Chondrocyte (in vitro differentiated cells): ENCODE results near the gene PUSL1. TPM values are rescaled to one million over a fixed set of nuclear protein-coding genes. Genes with fewer than 3 reads are reported as not detected.
A peak's percentile ranks its signal among the peaks of the same experiment; 100 is the strongest.

Experiments used
- DNase-seq: peaks from one replicate; pipeline ENCODE4 v3.0.0; 2021; ENCODE audit warnings: mixed read lengths, low spot score
- H3K27ac Mint-ChIP-seq: one replicate; pipeline ENCODE4 v1.8.0; 2021; ENCODE audit warnings: mild to moderate bottlenecking, moderate library complexity, mixed read lengths; ENCODE audit not compliant: unreplicated experiment
- H3K27me3 Mint-ChIP-seq: 2 replicates; pipeline ENCODE4 v1.8.0; 2021; ENCODE audit warnings: low read depth, mixed read lengths
- H3K36me3 Mint-ChIP-seq: 2 replicates; pipeline ENCODE4 v1.8.0; 2021; ENCODE audit warnings: low read depth, mixed read lengths
- H3K4me1 Mint-ChIP-seq: 2 replicates; pipeline ENCODE4 v1.8.0; 2021; ENCODE audit warnings: low read depth, mild to moderate bottlenecking, mixed read lengths
- H3K4me3 Mint-ChIP-seq: one replicate; pipeline ENCODE4 v1.8.0; 2021; ENCODE audit warnings: mild to moderate bottlenecking, moderate library complexity, mixed read lengths; ENCODE audit not compliant: unreplicated experiment
- H3K9me3 Mint-ChIP-seq: 2 replicates; pipeline ENCODE4 v1.8.0; 2021; ENCODE audit warnings: low read depth, mixed read lengths
- CTCF ChIP-seq: fragments of 200-600 bp; sonication (generic); IDR thresholded peaks from 2 replicates; pipeline ENCODE4 v1.5.0; 2021; ENCODE audit warnings: antibody characterized with exemption, mild to moderate bottlenecking, moderate library complexity
- total RNA-seq: library from RNA; stranded (reverse); gene quantifications from 3 replicates; pipeline ENCODE4 v1.2.1, GENCODE V29; 2021

PUSL1 gene
- total RNA-seq, 1 donor from 2014 or later, result 21.6 TPM

- no peak for DNase-seq
- Mint-ChIP-seq H3K4me1 (peaks cover 57% of the 10 kb centered on the region), H3K4me3 (no peak overlapping the region), H3K27me3 (no peaks in the 10 kb centered on the region), H3K9me3 (no peaks in the 10 kb centered on the region), H3K27ac (peak overlapping the region; percentile 32), H3K36me3 (peaks cover 4% of the 10 kb centered on the region)
- no peak for TF ChIP-seq CTCF
Measured at GRCh38 chr1:1268284-1268682, 40.1 kb upstream of the PUSL1 start.

GRCh38 chr1:1270813-1271212 lies 37.6 kb upstream of the PUSL1 start:
- peaks cover 1% of the 10 kb centered on the region for H3K36me3 Mint-ChIP-seq
- H3K9me3 Mint-ChIP-seq, result no peaks in the 10 kb centered on the region
- H3K4me1 Mint-ChIP-seq, result peaks cover 45% of the 10 kb centered on the region
- no peak for TF ChIP-seq CTCF
- no peak for DNase-seq
- no peaks in the 10 kb centered on the region for H3K27me3 Mint-ChIP-seq
- H3K27ac Mint-ChIP-seq, result peak overlapping the region; percentile 83
- peak overlapping the region; percentile 13 for H3K4me3 Mint-ChIP-seq

- DNase-seq, result no peak
- peak; percentile 10 for TF ChIP-seq CTCF
- no peaks in the 10 kb centered on the region for H3K9me3 Mint-ChIP-seq
Measured at GRCh38 chr1:1272341-1273208, 35.8 kb upstream of the PUSL1 start.

GRCh38 chr1:1273209-1273511 lies 35.2 kb upstream of the PUSL1 start:
- Mint-ChIP-seq H3K9me3 (no peaks in the 10 kb centered on the region), H3K4me1 (peaks cover 41% of the 10 kb centered on the region), H3K4me3 (peak overlapping the region; percentile 87), H3K27me3 (no peaks in the 10 kb centered on the region), H3K36me3 (no peaks in the 10 kb centered on the region), H3K27ac (peak overlapping the region; percentile 93)
- no peak for DNase-seq
- TF ChIP-seq CTCF, result no peak

More at GRCh38 chr1:1272341-1273208, 35.8 kb upstream of the PUSL1 start:
- no peaks in the 10 kb centered on the region for H3K27me3 Mint-ChIP-seq
- H3K36me3 Mint-ChIP-seq, result no peaks in the 10 kb centered on the region
- H3K4me1 Mint-ChIP-seq, result peaks cover 41% of the 10 kb centered on the region
- peak overlapping the region; percentile 87 for H3K4me3 Mint-ChIP-seq
- H3K27ac Mint-ChIP-seq, result peak overlapping the region; percentile 93

GRCh38 chr1:1273512-1274298 lies 34.7 kb upstream of the PUSL1 start, which contains the start of gene UBE2J2:
TSS of gene UBE2J2 (minus strand) at chr1:1273854. CDS start at chr1:1267992, 5,862 bp downstream.
- Mint-ChIP-seq H3K9me3 (no peaks in the 10 kb centered on the region), H3K36me3 (no peaks in the 10 kb centered on the region), H3K4me3 (peak within 1 kb of the TSS; percentile 87), H3K4me1 (peaks cover 41% of the 10 kb centered on the region), H3K27me3 (no peaks in the 10 kb centered on the region), H3K27ac (peak within 1 kb of the TSS; percentile 93)
- peak; percentile 45 for TF ChIP-seq CTCF
- peak; percentile 97 for DNase-seq
